ENCODE measurements around the gene SZT2.

- TF ChIP-seq CTCF (IDR thresholded peaks at IDR 0.05; ENCODE audit: insufficient read depth, low read length, poor library complexity, severe bottlenecking) (no peak), EZH2phosphoT487 (conservative IDR thresholded peaks at IDR 0.05; ENCODE audit: low read length) (no peak)
Observed at GRCh38 chr1:43427524-43427923, 37.8 kb downstream of the SZT2 start.

All from SU-DHL-6 (cell line).